ENCODE results near the gene MTCL1.

DNA sequence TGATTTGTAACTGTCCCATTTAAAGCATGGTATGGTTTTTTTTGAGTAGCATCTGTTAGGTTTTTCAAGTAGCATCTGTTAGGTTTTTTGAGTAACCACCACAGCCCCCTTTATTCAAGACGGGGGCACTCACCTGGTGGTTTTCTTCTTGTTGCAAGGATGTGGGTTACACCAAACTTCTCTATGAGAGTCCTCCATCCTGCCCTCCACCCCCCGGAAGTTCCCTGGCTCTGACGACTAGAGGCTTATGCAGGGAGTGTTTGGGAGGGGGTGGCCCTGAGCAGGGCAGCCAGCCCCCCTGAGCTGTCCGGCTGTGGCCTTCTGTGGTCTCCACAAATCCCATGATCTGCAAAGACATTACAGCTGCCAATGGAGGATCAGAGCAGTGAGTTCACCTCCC, 39.3 kb downstream of the MTCL1 start:
- TF ChIP-seq, protein P1, sequence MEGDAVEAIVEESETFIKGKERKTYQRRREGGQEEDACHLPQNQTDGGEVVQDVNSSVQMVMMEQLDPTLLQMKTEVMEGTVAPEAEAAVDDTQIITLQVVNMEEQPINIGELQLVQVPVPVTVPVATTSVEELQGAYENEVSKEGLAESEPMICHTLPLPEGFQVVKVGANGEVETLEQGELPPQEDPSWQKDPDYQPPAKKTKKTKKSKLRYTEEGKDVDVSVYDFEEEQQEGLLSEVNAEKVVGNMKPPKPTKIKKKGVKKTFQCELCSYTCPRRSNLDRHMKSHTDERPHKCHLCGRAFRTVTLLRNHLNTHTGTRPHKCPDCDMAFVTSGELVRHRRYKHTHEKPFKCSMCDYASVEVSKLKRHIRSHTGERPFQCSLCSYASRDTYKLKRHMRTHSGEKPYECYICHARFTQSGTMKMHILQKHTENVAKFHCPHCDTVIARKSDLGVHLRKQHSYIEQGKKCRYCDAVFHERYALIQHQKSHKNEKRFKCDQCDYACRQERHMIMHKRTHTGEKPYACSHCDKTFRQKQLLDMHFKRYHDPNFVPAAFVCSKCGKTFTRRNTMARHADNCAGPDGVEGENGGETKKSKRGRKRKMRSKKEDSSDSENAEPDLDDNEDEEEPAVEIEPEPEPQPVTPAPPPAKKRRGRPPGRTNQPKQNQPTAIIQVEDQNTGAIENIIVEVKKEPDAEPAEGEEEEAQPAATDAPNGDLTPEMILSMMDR (IDR thresholded peaks at IDR 0.05 in 2 of 3, conservative IDR thresholded peaks at IDR 0.05 in 1 of 3; ENCODE audit: borderline replicate concordance in 1 of 3, insufficient read depth in 1 of 3, low read depth in 2 of 3, low read length in 2 of 3) = no peak
- TF ChIP-seq EZH2 (IDR thresholded peaks at IDR 0.05) = no peak

Data from HCT116 (cell line).